Natural killer cell (primary cell): ENCODE results near the gene CA7. TPM values are rescaled to one million over a fixed set of nuclear protein-coding genes. Genes with fewer than 3 reads are reported as not detected.
"Not testable (repeated sequence)": the region's sequence is repeated elsewhere in the genome, so short reads cannot be mapped to it uniquely, and the experiment has no call there.

Source experiments
- ATAC-seq, 3 donors: fragments of 150-1000 bp in 2 of 3; fragments of 200-7000 bp in 1 of 3; cut with Tn5 transposase; 1 replicate in 1 of 3; 2 replicates in 2 of 3; pipeline ENCODE4 v1.10.0; 2021; ENCODE audit warnings: mild to moderate bottlenecking in 2 of 3, moderate library complexity in 2 of 3
- DNase-seq, 2 donors: peaks; one replicate each; pipeline versions ENCODE4 v3.0.0 to v3.0.0-alpha.2; 2013 to 2021; ENCODE audit warnings: mixed read lengths in 1 of 2
- H3K27ac ChIP-seq: one replicate; pipeline ENCODE4 v1.5.1; 2013; ENCODE audit warnings: mild to moderate bottlenecking, low read length
- H3K27me3 ChIP-seq: one replicate; pipeline ENCODE4 v1.6.1; 2013; ENCODE audit warnings: low read length; ENCODE audit not compliant: control insufficient read depth, insufficient read depth
- H3K36me3 ChIP-seq: one replicate; pipeline ENCODE4 v1.6.1; 2013; ENCODE audit warnings: low read length; ENCODE audit not compliant: control insufficient read depth, insufficient read depth
- H3K4me1 ChIP-seq: one replicate; pipeline ENCODE4 v1.6.1; 2013; ENCODE audit warnings: low read length; ENCODE audit not compliant: control insufficient read depth, insufficient read depth
- H3K4me3 ChIP-seq: one replicate; pipeline ENCODE4 v1.5.1; 2013; ENCODE audit warnings: low read length
- H3K9me3 ChIP-seq: one replicate; pipeline ENCODE4 v1.6.1; 2013; ENCODE audit warnings: low read length; ENCODE audit not compliant: control insufficient read depth, insufficient read depth
- H3K27ac Mint-ChIP-seq, 2 donors: one replicate each; pipeline ENCODE4 v1.8.0; 2022; ENCODE audit warnings: mild to moderate bottlenecking in 2 of 2, mixed read lengths in 2 of 2, moderate library complexity in 1 of 2
- H3K27me3 Mint-ChIP-seq, 2 donors: one replicate each; pipeline ENCODE4 v1.8.0; 2022; ENCODE audit warnings: low read depth in 2 of 2, mixed read lengths in 2 of 2
- H3K36me3 Mint-ChIP-seq: one replicate; pipeline ENCODE4 v1.8.0; 2022; ENCODE audit warnings: mixed read lengths
- H3K4me1 Mint-ChIP-seq, 2 donors: one replicate each; pipeline ENCODE4 v1.8.0; 2022; ENCODE audit warnings: mixed read lengths in 2 of 2
- H3K4me3 Mint-ChIP-seq: one replicate; pipeline ENCODE4 v1.8.0; 2022; ENCODE audit warnings: mild to moderate bottlenecking, moderate library complexity, mixed read lengths
- H3K9me3 Mint-ChIP-seq, 2 donors: one replicate each; pipeline ENCODE4 v1.8.0; 2022; ENCODE audit warnings: mixed read lengths in 2 of 2
- CTCF ChIP-seq: fragments of 200-600 bp; IDR thresholded peaks from one replicate; pipeline ENCODE4 v1.8.0; 2022; ENCODE audit warnings: antibody characterized with exemption
- WGBS: methylation state at CpG from one replicate; pipeline ENCODE4 v1.1.7; 2013; ENCODE audit warnings: missing lambda C conversion rate; ENCODE audit not compliant: insufficient coverage; 5-methylcytosine and 5-hydroxymethylcytosine counted together
- intact Hi-C: fragments of 100-400 bp; cut with micrococcal nuclease; formaldehyde crosslinking; loops from one replicate; pipeline ENCODE4 v1.14.2; 2022
- total RNA-seq, 4 donors: library from RNA; stranded (reverse); fragments of 120-200 nt in 1 of 4; gene quantifications; one replicate each; pipeline versions ENCODE4 v1.2.3 to v1.2.4, GENCODE V29; 2013 to 2022

Gene CA7
- total RNA-seq, 3 donors from 2014 or later (not counting 1 experiment from before 2014, with no cell fraction given), result not detected

GRCh38 chr16:66894948-66895688 lies 50.9 kb downstream of the CA7 start:
- peaks cover 4% of the 10 kb centered on the region for H3K36me3 ChIP-seq
- peak; percentile 66 for TF ChIP-seq CTCF
- DNase-seq (peak; percentile 46 to 79), ATAC-seq (peak; percentile 76 to 94 (median 92))
- H3K27ac ChIP-seq, result no peak overlapping the region
- Mint-ChIP-seq H3K4me3 (no peak overlapping the region), H3K27me3 (no peaks in the 10 kb centered on the region), H3K27ac (no peak overlapping the region), H3K9me3 (no peaks in the 10 kb centered on the region), H3K36me3 (no peaks in the 10 kb centered on the region), H3K4me1 (peaks cover 4 to 27% of the 10 kb centered on the region in 2 donors)
- H3K27me3 ChIP-seq, result no peaks in the 10 kb centered on the region
- no peaks in the 10 kb centered on the region for H3K9me3 ChIP-seq
- intact Hi-C loops, result loop anchor here (1.0 to 2.0 kb wide), 2 partner anchors 34 to 56 kb away; no protein-coding TSS in a partner anchor
- H3K4me3 ChIP-seq, result no peak overlapping the region
- peaks cover 2% of the 10 kb centered on the region for H3K4me1 ChIP-seq
- WGBS, result 57% methylated on average over 11 of the region's 11 CpGs

DNA sequence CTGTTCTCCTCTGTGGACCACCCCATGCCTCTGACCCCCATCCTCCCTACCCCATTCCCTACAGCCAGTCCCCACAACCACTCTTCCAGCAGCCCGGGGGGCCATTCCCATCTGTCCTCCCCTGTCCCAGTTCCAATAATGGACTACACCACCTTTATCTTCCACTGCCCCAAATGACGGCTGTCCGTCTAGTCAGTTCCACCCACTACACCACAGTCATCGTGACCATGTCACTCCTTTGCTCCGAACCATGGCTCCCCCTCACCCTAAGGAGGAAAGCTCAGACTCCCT lies 51.4 kb downstream of the CA7 start:
- 87% methylated on average over 5 of the region's 5 CpGs for WGBS
- H3K4me1 Mint-ChIP-seq, result peaks cover 4 to 27% of the 10 kb centered on the region in 2 donors
- no peak overlapping the region for H3K4me3 ChIP-seq
- intact Hi-C loops, result loop anchor here (1.0 to 2.0 kb wide), 2 partner anchors 33 to 56 kb away; no protein-coding TSS in a partner anchor
- no peak overlapping the region for H3K4me3 Mint-ChIP-seq
- no peaks in the 10 kb centered on the region for H3K36me3 Mint-ChIP-seq
- peaks cover 4% of the 10 kb centered on the region for H3K36me3 ChIP-seq
- H3K27ac ChIP-seq, result no peak overlapping the region
- no peaks in the 10 kb centered on the region for H3K9me3 ChIP-seq
- DNase-seq (no peak), ATAC-seq (no peak)
- peaks cover 2% of the 10 kb centered on the region for H3K4me1 ChIP-seq
- H3K27ac Mint-ChIP-seq, result no peak overlapping the region
- H3K27me3 ChIP-seq, result no peaks in the 10 kb centered on the region
- no peak for TF ChIP-seq CTCF
- H3K27me3 Mint-ChIP-seq, result no peaks in the 10 kb centered on the region
- no peaks in the 10 kb centered on the region for H3K9me3 Mint-ChIP-seq

- no peaks in the 10 kb centered on the region for H3K27me3 Mint-ChIP-seq
- H3K9me3 ChIP-seq, result no peaks in the 10 kb centered on the region
- no peak for ATAC-seq
- no peaks in the 10 kb centered on the region for H3K27me3 ChIP-seq
- peaks cover 4% of the 10 kb centered on the region for H3K36me3 ChIP-seq
- H3K4me1 ChIP-seq, result peaks cover 2% of the 10 kb centered on the region
- no peaks in the 10 kb centered on the region for H3K9me3 Mint-ChIP-seq
- H3K27ac Mint-ChIP-seq, result no peak overlapping the region
- H3K27ac ChIP-seq, result no peak overlapping the region
- WGBS, result 88% methylated on average over 3 of the region's 3 CpGs
- intact Hi-C loops, result loop anchor here (1.0 to 2.0 kb wide), 2 partner anchors 33 to 55 kb away; no protein-coding TSS in a partner anchor
- no peak overlapping the region for H3K4me3 ChIP-seq
- no peak for DNase-seq
- H3K4me1 Mint-ChIP-seq, result peaks cover 4 to 27% of the 10 kb centered on the region in 2 donors
- H3K4me3 Mint-ChIP-seq, result no peak overlapping the region
- TF ChIP-seq CTCF, result no peak
- H3K36me3 Mint-ChIP-seq, result no peaks in the 10 kb centered on the region
Measured at GRCh38 chr16:66895999-66896398, 51.8 kb downstream of the CA7 start.

DNA sequence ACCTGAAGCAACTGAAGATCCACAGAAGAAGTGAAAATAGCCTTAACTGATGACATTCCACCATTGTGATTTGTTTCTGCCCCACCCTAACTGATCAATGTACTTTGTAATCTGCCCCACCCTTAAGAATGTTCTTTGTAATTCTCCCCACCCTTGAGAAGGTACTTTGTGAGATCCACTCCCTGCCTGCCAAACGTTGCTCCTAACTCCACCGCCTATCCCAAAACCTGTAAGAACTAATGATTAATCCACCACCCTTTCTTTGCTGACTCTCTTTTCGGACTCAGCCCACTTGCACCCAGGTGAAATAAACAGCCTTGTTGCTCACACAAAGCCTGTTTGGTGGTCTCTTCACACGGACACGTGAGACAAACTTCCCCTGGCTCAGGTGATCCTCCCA lies 52.5 kb downstream of the CA7 start:
- H3K4me1 ChIP-seq, H3K27ac ChIP-seq, intact Hi-C loops, DNase-seq, H3K4me3 Mint-ChIP-seq, H3K9me3 Mint-ChIP-seq, H3K4me3 ChIP-seq, H3K27me3 Mint-ChIP-seq, H3K36me3 Mint-ChIP-seq, H3K36me3 ChIP-seq, H3K27me3 ChIP-seq, ATAC-seq, H3K27ac Mint-ChIP-seq, H3K9me3 ChIP-seq: not testable (repeated sequence)
- 90% methylated on average over 5 of the region's 5 CpGs for WGBS
- H3K4me1 Mint-ChIP-seq, result peaks cover 4 to 27% of the 10 kb centered on the region in 2 donors
